Neural cell (in vitro differentiated cells): ENCODE results near the gene BMAL1. TPM values are rescaled to one million over a fixed set of nuclear protein-coding genes. Genes with fewer than 3 reads are reported as not detected.

Source experiments
- H2AFZ ChIP-seq: fragments of 200-600, 300-800 bp; sonication (generic), shearing (Covaris generic); 2 replicates; pipeline ENCODE4 v1.6.0; 2014; ENCODE audit warnings: low read depth, mild to moderate bottlenecking, antibody characterized with exemption, low read length, moderate library complexity
- H3F3A ChIP-seq: fragments of 200-600 bp; shearing (Covaris generic); 2 replicates; pipeline ENCODE4 v1.6.1; 2016; ENCODE audit warnings: mild to moderate bottlenecking, moderate library complexity, mixed read lengths, antibody characterized with exemption, low read length; ENCODE audit not compliant: insufficient read depth, poor library complexity, severe bottlenecking
- H3K27ac ChIP-seq: fragments of 200-600, 300-800 bp; sonication (generic), shearing (Covaris generic); 2 replicates; pipeline ENCODE4 v1.5.1; 2014; ENCODE audit warnings: mild to moderate bottlenecking, low read length, moderate library complexity
- H3K27me3 ChIP-seq: fragments of 300-800, 200-600 bp; sonication (generic), shearing (Covaris generic); 2 replicates; pipeline ENCODE4 v1.6.0; 2014; ENCODE audit warnings: mild to moderate bottlenecking, low read depth, low read length, moderate library complexity; ENCODE audit not compliant: insufficient read depth
- H3K36me3 ChIP-seq: fragments of 300-800, 200-600 bp; sonication (generic), shearing (Covaris generic); 2 replicates; pipeline ENCODE4 v1.5.1; 2014; ENCODE audit warnings: mild to moderate bottlenecking, antibody characterized with exemption, low read length, moderate library complexity; ENCODE audit not compliant: insufficient read depth
- H3K4me2 ChIP-seq: fragments of 300-800, 200-600 bp; sonication (generic), shearing (Covaris generic); 2 replicates; pipeline ENCODE4 v1.6.0; 2014; ENCODE audit warnings: mild to moderate bottlenecking, low read length
- H3K4me3 ChIP-seq: fragments of 300-800, 200-600 bp; sonication (generic), shearing (Covaris generic); 2 replicates; pipeline ENCODE4 v1.5.1; 2014; ENCODE audit warnings: mild to moderate bottlenecking, low read length, moderate library complexity
- H3K79me2 ChIP-seq: fragments of 200-600 bp; shearing (Covaris generic); replicated peaks from 2 replicates; pipeline ENCODE4 v1.6.0; 2014; ENCODE audit warnings: mild to moderate bottlenecking, low read length, moderate library complexity; ENCODE audit not compliant: insufficient read depth
- H3K9ac ChIP-seq: fragments of 300-800, 200-600 bp; sonication (generic), shearing (Covaris generic); 2 replicates; pipeline ENCODE4 v1.6.1; 2016; ENCODE audit warnings: mild to moderate bottlenecking, low read length, mixed read lengths
- H3K9me2 ChIP-seq: fragments of 200-600 bp; shearing (Covaris generic); 2 replicates; pipeline ENCODE4 v1.6.1; 2016; ENCODE audit warnings: mild to moderate bottlenecking, low read length, mixed read lengths; ENCODE audit not compliant: insufficient read depth
- H3K9me3 ChIP-seq: fragments of 200-600, 300-800 bp; sonication (generic), shearing (Covaris generic); 2 replicates; pipeline ENCODE4 v1.6.1; 2016; ENCODE audit warnings: mild to moderate bottlenecking, mixed run types, low read length, moderate library complexity, mixed read lengths
- H4K20me1 ChIP-seq: fragments of 200-600 bp; shearing (Covaris generic); 2 replicates; pipeline ENCODE4 v1.6.1; 2016; ENCODE audit warnings: mild to moderate bottlenecking, mixed run types; ENCODE audit not compliant: insufficient read depth
- CTCF ChIP-seq: fragments of 450-650 bp; IDR thresholded peaks from 2 replicates; pipeline ENCODE4 v1.5.1; 2014; ENCODE audit warnings: antibody characterized with exemption, mild to moderate bottlenecking, moderate library complexity; ENCODE audit not compliant: poor library complexity, severe bottlenecking
- EP300 ChIP-seq: fragments of 450-650 bp; conservative IDR thresholded peaks from 2 replicates; pipeline ENCODE4 v1.6.1; 2014; ENCODE audit warnings: antibody characterized with exemption, mild to moderate bottlenecking, moderate library complexity; ENCODE audit not compliant: poor library complexity, severe bottlenecking
- EZH2 ChIP-seq: fragments of 200-600, 300-800 bp; shearing (Covaris generic), sonication (generic); IDR thresholded peaks from 2 replicates; pipeline ENCODE4 v1.6.1; 2014; ENCODE audit warnings: antibody characterized with exemption, low read length, borderline replicate concordance, mild to moderate bottlenecking; ENCODE audit not compliant: insufficient read depth, poor library complexity, severe bottlenecking
- MXI1 ChIP-seq: fragments of 450-650 bp; conservative IDR thresholded peaks from 2 replicates; pipeline ENCODE4 v1.6.1; 2014; ENCODE audit warnings: antibody characterized with exemption, mild to moderate bottlenecking; ENCODE audit not compliant: poor library complexity, severe bottlenecking
- POLR2AphosphoS5 ChIP-seq: IDR thresholded peaks from 2 replicates; pipeline ENCODE4 v1.6.1; 2012
- RAD21 ChIP-seq: fragments of 450-650 bp; conservative IDR thresholded peaks from 2 replicates; pipeline ENCODE4 v1.6.1; 2014; ENCODE audit warnings: antibody characterized with exemption, mild to moderate bottlenecking, moderate library complexity
- SMC3 ChIP-seq: fragments of 450-650 bp; conservative IDR thresholded peaks from 2 replicates; pipeline ENCODE4 v1.6.1; 2014; ENCODE audit warnings: antibody characterized with exemption, mild to moderate bottlenecking, moderate library complexity; ENCODE audit not compliant: poor library complexity
- TAF1 ChIP-seq: IDR thresholded peaks from 2 replicates; pipeline ENCODE4 v1.6.1; 2012; ENCODE audit warnings: low read depth
- polyA plus RNA-seq: library from polyadenylated mRNA; depleted of rRNA; stranded (reverse); fragments of >200 nt; gene quantifications from 2 replicates; pipeline ENCODE4 v1.2.3, GENCODE V29; 2014
- TF ChIP-seq, protein P1 (sequence below): IDR thresholded peaks from 2 replicates; pipeline ENCODE4 v1.6.1; 2012; ENCODE audit warnings: borderline replicate concordance

The BMAL1 gene
- polyA plus RNA-seq, 1 donor from 2014 or later: 17.1 TPM

- Histone ChIP-seq H3K4me3 (no peak overlapping the region), H3F3A (no peaks in the 10 kb centered on the region), H3K9me2 (no peaks in the 10 kb centered on the region), H3K4me2 (no peak overlapping the region), H4K20me1 (no peaks in the 10 kb centered on the region), H3K36me3 (no peaks in the 10 kb centered on the region), H3K79me2 (no peaks in the 10 kb centered on the region), H3K9ac (no peak overlapping the region), H3K27ac (no peak overlapping the region), H2AFZ (no peak overlapping the region), H3K27me3 (no peaks in the 10 kb centered on the region), H3K9me3 (no peaks in the 10 kb centered on the region)
- TF ChIP-seq CTCF (no peak), SMC3 (no peak), MXI1 (no peak), EP300 (no peak), TAF1 (no peak), RAD21 (no peak), POLR2AphosphoS5 (no peak), EZH2 (no peak)
- TF ChIP-seq, protein P1, sequence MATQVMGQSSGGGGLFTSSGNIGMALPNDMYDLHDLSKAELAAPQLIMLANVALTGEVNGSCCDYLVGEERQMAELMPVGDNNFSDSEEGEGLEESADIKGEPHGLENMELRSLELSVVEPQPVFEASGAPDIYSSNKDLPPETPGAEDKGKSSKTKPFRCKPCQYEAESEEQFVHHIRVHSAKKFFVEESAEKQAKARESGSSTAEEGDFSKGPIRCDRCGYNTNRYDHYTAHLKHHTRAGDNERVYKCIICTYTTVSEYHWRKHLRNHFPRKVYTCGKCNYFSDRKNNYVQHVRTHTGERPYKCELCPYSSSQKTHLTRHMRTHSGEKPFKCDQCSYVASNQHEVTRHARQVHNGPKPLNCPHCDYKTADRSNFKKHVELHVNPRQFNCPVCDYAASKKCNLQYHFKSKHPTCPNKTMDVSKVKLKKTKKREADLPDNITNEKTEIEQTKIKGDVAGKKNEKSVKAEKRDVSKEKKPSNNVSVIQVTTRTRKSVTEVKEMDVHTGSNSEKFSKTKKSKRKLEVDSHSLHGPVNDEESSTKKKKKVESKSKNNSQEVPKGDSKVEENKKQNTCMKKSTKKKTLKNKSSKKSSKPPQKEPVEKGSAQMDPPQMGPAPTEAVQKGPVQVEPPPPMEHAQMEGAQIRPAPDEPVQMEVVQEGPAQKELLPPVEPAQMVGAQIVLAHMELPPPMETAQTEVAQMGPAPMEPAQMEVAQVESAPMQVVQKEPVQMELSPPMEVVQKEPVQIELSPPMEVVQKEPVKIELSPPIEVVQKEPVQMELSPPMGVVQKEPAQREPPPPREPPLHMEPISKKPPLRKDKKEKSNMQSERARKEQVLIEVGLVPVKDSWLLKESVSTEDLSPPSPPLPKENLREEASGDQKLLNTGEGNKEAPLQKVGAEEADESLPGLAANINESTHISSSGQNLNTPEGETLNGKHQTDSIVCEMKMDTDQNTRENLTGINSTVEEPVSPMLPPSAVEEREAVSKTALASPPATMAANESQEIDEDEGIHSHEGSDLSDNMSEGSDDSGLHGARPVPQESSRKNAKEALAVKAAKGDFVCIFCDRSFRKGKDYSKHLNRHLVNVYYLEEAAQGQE: no peak
Observed at GRCh38 chr11:13349581-13349980, 72.0 kb downstream of the BMAL1 start.

GRCh38 chr11:13352711-13353110 is 75.1 kb downstream of the BMAL1 start:
- TF ChIP-seq CTCF: no peak
- TF ChIP-seq, protein P1: no peak
- no peak for TF ChIP-seq SMC3
- TF ChIP-seq TAF1: no peak
- no peak for TF ChIP-seq EZH2
- TF ChIP-seq POLR2AphosphoS5: no peak
- no peak for TF ChIP-seq MXI1
- no peak for TF ChIP-seq RAD21
- TF ChIP-seq EP300: no peak
- H4K20me1 ChIP-seq: no peaks in the 10 kb centered on the region
- no peak overlapping the region for H3K9ac ChIP-seq
- no peaks in the 10 kb centered on the region for H3K79me2 ChIP-seq
- no peaks in the 10 kb centered on the region for H3F3A ChIP-seq
- H2AFZ ChIP-seq: no peak overlapping the region
- H3K27me3 ChIP-seq: no peaks in the 10 kb centered on the region
- H3K4me2 ChIP-seq: no peak overlapping the region
- H3K4me3 ChIP-seq: no peak overlapping the region
- H3K9me2 ChIP-seq: no peaks in the 10 kb centered on the region
- no peaks in the 10 kb centered on the region for H3K36me3 ChIP-seq
- no peak overlapping the region for H3K27ac ChIP-seq
- no peaks in the 10 kb centered on the region for H3K9me3 ChIP-seq
